Pons (tissue), 1 donor: ENCODE measurements around the gene HKDC1.
"Not testable (repeated sequence)": the region's sequence is repeated elsewhere in the genome, so short reads cannot be mapped to it uniquely, and the experiment has no call there.

Source experiments
- DNase-seq: peaks from one replicate; pipeline ENCODE4 v3.0.0-alpha.2; 2016; ENCODE audit warnings: low spot score

Gene HKDC1

GRCh38 chr10:69281507-69282413 lies 61.6 kb downstream of the HKDC1 start:
- no peak for DNase-seq

GRCh38 chr10:69284402-69284801 lies 64.3 kb downstream of the HKDC1 start:
- not testable (repeated sequence) for DNase-seq

GRCh38 chr10:69285699-69286098 lies 65.6 kb downstream of the HKDC1 start:
- no peak for DNase-seq

GRCh38 chr10:69287181-69287580 lies 67.0 kb downstream of the HKDC1 start:
- no peak for DNase-seq

- no peak for DNase-seq
Observed at GRCh38 chr10:69290993-69291392, 70.9 kb downstream of the HKDC1 start.

- DNase-seq, result no peak
Observed at GRCh38 chr10:69292459-69292858, 72.3 kb downstream of the HKDC1 start.

GRCh38 chr10:69295027-69295636 lies 75.0 kb downstream of the HKDC1 start:
- no peak for DNase-seq

- DNase-seq, result no peak
Observed at GRCh38 chr10:69303632-69304051, 83.5 kb downstream of the HKDC1 start.

- DNase-seq, result no peak
Observed at GRCh38 chr10:69306421-69306820, 86.3 kb downstream of the HKDC1 start.

GRCh38 chr10:69307434-69307833 lies 87.3 kb downstream of the HKDC1 start:
- no peak for DNase-seq

- DNase-seq, result not testable (repeated sequence)
Observed at GRCh38 chr10:69308304-69308703, 88.2 kb downstream of the HKDC1 start.

GRCh38 chr10:69311309-69311708 lies 91.2 kb downstream of the HKDC1 start:
- no peak for DNase-seq

GRCh38 chr10:69312528-69312927 lies 92.4 kb downstream of the HKDC1 start:
- DNase-seq, result no peak

GRCh38 chr10:69315100-69315542 lies 95.0 kb downstream of the HKDC1 start:
- DNase-seq, result no peak

GRCh38 chr10:69315610-69316312 lies 95.6 kb downstream of the HKDC1 start:
- no peak for DNase-seq

GRCh38 chr10:69316313-69317059 lies 96.4 kb downstream of the HKDC1 start:
- no peak for DNase-seq
